NCI-H187 treated with DMSO at 0.1 percent for 48 hours (cell line): Measurements from ENCODE around the gene TRABD2A.

Source experiments
- DNase-seq: peaks from one replicate; lab custom pipeline; 2025; lab: John Stamatoyannopoulos, UW

The TRABD2A gene

DNA sequence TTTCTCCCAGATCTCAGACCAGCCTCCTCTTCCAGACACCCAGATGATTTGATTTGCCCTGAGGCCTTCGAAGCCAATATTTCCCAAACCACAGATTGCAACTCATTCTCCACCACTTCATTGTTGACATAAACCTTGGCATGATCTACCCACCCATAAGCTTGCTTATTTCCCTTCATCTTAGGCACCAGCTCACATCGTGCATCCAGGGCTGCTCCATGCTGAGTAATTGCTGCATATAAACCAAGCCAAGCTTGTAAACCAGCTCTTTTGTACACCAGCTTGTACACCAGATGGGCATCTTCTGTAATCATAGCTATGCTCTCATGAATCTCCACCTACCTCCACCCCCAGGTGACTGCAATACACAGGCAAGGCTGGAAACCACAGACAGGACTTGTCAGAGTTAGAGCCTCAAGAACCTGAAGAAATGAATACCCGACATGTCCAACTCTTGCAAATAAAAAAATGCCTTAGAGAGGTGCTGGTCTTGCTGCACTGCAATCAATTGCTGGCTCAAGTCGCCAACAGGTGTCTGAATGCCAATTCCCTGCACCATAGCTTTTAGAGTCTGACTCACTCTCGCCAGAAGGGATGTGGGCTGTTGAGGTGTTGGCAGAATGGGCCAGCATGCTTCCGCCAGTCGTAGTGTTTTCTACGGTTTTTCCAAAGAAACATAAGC is 31.5 kb downstream of the TRABD2A start:
- no peak for DNase-seq

DNA sequence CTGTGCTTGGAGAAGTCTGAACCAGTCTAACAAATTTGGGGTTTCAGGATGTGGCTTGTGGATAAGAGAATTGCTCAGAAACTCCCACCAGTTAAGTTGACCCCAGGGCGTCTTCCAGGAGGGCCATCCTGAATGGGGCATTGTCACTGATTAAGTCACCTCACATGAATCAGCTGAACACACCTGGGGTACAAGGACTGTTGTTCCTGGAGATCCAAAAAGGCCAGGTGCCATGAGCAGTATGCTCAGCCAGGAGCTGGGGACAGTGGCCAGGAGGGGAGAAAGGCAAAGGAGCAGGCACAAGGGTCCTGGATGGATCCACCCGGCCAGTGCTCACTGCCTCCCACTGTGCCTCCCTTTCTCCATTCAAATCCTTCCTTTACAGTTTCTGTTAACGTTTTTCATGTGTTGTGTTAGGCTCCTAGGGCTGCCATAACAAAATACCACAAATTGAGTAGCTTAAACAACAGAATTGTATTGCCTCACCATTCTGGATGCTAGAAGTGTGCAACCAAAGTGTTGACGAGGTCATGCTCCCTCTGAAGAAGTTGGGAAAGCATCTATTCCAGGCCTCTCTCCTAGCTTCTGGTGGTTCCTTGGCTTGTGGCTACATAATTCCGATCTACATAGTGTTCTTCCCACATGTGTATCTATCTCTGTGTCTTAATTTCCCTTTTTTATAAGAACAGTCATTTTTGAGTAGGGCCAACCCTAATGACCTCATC is 33.4 kb downstream of the TRABD2A start:
- no peak for DNase-seq

DNA sequence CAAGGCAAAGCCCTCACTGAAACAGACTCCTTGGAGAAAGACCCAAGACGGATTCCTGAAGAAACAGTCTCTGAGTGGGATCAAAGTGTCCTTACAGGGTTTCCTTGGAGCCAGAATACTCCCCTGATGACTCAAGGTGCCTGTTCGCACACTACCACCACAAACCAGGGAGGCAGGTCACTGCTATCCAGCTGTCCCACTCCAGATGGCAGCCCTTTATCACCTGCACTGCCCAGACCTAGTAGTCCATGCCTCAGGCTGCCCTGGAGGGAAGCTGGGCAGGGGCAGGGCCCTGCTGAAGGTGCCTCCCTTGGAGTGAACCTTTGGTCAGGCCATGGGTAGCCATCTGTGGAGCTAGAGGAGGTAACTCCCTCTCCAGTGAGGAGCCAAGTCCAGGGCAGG is 34.1 kb downstream of the TRABD2A start:
- no peak for DNase-seq

DNA sequence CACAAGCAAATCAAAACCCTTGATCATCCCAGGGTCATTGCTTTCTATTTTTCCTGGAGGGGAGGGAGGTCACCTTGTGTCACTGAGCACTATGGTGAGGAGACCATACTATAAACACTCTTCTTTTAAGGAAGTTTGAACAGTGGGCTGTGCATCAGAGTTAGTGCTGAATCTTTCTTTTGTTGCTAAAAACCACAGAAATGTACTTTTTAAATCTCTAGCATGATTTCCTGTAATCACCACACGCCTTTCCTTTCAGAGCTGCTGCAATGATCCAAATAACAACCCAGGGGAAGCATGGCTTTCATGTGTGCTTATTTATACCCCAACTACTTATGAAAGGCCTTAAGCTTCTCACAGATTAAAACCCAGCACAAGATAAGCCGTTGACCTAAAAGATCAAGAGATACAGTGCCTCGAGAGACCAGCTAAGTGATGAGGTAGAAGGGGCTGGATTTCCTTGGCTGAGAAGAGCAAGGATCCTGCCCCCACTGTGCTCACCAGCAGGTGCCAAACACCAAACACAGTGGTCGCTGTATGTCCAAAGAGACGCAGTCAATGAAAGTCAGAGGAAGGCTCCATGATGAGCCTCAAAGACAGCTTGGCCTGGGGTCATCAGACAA is 34.7 kb downstream of the TRABD2A start:
- no peak for DNase-seq

DNA sequence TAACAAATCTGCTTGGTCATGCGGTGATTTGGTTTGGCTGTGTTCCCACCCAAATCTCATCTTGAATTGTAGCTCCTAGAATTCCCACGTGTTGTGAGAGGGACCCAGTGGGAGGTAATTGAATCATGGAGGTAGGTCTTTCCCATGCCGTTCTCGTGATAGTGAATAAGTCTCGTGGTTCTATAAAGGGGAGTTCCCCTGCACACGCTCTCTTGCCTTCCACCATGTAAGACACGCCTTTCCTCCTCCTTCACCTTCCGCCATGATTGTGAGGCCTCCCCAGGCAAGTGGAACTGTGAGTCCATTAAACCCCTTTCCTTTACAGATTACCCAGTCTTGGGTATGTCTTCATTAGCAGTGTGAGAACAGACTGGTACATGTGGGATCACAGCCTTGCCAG is 36.7 kb downstream of the TRABD2A start:
- no peak for DNase-seq

DNA sequence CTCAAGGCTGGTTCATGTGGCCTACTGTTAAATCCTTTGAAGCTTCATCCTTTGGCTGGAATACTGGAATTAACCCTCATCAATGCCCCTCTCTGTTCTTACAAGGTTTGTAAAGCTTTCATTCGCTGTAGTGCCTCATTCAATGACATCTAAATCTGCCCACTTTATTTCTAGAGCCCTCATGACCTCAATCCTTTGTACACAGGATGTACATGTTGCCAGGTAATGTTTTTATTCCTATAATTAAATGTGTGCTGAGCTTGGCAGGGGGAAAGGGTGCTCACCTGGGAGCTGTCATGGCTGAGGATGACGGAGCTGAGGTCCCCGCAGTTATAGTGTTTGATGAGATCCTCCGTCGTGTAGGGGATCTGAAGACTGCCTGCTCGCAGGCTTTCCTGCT is 39.3 kb downstream of the TRABD2A start:
- DNase-seq = no peak

DNA sequence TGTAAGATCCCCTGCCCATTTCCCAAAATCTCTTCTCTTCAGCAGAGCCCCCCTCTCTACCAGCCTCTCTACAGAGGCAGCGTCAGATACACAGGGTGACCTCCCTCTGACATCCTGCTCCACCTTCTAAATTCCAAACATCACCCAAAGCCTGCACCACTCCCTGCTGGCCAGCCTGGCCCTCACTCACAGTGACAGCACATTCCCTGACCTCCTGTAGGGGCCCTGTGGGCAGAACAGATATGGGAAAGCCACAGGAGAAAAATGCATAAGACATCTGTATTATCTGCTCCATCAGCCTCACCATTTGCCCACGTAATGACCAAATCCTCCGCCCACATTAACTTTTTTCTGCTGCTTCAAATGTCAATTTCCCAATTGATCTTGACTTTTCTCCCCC is 40.6 kb downstream of the TRABD2A start:
- DNase-seq = no peak

DNA sequence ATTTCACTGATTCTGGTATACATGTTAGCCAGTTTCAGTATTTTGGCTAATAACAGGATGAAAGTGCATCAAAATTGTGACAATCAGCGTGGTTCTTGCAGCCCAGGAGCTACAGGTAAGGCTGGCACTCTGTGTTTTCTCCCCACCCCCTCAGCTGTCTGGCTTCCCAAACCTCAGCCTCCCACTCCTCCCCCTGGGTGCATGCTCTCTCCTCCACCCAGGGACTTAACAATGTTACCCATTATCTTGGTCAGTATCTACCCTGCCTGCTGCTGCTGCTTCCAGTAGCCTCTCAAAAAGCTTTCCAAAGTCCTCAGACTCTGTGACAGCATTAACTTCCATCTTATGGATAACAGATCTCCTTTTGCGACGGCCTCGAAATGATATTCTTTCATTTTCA is 41.0 kb downstream of the TRABD2A start:
- no peak for DNase-seq

DNA sequence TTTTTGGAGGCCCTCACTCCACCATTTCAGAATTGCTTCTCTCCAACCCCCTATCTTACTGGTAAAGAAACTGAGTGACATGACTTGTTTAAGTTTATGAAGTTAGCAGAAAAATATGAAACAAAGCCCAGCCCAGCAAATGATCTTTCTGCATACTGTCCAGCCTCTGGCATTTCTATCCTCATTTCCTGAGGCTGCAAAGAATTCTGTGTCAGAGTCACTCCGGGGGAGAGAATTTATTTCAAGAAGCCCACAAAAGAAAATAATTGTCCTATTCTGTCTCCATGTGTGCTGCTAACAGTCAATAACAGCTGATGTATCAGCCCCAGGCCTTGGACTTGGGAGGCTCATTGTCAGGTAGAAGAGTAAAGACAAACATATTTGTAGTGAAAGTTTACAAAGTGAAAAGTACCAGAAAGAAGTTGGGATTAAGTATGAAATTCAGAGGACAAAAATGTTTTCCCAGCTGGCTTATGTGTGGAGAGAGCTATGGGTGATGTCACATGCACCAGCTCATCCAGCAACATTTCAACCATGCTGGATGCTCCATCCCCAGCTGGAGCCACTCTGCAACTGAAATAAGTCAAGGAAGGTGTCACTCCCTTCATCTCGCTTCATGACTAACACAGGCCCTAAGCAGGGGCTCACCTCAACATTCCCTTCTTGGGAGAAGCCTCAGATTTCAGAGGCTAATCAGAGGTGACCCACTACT is 42.3 kb downstream of the TRABD2A start:
- no peak for DNase-seq

DNA sequence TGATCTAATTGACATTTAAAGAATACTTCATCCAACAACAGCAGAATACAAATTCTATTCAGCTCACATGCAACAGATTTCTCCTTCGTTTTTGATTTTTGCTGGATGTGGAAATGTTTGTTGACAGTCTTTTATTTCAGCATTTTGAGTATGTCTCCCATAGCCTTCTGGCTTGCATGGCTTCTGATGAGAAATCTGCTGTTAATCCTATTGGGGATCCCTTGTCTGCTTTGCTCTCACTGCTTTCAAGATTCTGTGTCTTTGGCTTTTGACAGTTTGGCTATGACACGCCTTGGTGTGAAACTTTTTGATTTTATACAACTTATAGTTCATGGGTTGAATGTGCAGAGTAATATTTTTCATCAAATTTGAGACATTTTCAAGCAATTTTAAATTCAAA is 44.7 kb downstream of the TRABD2A start:
- no peak for DNase-seq

DNA sequence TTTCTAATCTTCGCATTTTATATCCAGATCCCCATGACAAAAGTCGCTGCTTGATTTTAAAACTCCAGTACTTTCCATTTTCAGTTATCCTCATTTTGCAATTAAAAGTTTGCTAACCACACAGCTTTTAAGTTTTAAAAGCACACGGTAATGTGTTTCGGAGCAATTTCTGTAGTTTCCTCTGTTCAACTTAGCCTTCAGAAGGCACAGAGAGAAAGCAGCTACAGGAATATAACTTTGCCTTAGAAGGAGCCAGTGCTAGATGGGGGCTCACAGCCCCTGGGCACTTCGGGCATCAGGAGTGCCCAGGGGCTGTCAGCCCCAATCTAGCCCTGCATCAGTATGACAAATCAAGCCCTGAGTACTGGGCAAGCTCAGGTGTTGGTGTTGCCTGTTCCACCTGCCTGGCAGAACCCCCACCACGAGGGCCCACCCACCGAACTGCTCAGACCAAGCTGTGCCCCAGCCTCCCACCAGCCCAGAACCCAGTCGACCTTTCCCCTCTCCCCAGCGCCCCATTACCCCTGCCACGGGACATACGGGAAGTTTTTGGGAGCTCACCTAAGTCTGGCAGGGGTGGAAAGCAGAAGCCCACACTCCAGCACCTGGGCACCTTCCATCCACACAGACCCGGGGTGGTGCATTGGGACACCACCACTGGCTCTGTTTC is 47.3 kb downstream of the TRABD2A start:
- DNase-seq = no peak

DNA sequence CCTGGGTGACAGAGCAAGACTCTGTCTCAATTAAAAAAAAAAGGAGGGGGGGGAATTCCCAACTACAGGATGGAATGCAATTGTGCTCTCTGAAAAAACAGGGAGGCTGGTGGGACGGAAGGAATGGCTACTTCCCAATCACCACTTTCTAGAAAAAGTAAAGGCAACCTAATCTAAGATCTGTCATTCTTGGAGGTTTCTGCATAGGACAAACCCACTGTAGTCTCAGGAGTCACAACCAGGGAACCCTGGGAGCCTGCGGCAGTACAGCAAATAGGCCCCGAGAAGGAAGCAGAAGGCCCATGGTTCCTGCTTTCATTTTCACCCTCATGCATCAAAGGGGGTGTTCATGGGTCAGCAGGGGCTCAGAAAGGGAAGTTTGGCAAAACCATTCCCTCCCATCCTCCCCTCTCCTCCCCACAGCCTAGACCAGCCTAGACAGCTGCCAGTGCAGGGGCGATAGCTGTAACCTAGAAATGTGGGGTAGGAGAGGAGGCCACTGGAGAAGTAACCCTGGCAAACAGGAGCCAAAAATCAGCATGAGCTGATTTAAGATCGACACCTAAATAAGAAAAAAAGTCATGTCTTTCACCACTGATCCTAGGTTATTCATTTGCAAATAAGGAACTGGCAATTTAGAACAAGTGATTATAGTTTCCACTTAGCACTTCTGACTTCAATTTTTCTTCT is 48.0 kb downstream of the TRABD2A start:
- no peak for DNase-seq

DNA sequence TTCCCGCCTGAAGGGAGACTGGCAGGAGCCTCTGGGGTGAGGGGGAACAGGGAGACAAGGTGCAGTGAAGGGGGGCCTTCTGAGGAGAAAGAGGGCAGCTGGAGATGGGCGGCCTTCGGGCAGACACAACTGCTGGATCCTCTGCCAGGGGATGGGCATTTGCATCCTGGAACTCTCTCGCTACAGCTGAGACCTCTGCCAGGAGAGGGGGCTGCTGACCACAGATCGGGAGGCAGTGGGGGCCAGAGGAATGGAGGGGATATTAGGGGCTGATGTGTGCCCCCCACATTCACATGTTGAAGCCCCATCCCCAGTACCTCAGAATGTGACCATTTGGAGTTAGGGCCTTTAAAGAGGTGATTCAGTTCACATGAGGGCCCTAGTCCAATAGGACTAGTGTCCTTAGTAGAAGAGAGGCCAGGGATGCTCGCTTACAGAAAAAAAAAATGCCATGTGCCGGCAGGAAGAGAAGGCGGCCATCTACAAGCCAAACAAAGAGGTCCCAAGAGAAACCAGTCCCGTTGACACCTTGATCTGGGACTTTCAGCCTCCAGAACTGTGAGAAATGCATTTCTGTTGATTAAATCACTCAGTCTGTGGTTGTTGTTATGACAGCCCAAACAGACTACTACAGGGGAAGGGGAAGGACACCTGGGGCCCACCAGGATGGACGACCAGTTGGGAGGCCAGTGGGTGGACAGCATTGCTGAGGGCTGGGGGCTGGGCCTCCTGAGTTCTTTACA is 50.0 kb downstream of the TRABD2A start:
- DNase-seq = no peak

DNA sequence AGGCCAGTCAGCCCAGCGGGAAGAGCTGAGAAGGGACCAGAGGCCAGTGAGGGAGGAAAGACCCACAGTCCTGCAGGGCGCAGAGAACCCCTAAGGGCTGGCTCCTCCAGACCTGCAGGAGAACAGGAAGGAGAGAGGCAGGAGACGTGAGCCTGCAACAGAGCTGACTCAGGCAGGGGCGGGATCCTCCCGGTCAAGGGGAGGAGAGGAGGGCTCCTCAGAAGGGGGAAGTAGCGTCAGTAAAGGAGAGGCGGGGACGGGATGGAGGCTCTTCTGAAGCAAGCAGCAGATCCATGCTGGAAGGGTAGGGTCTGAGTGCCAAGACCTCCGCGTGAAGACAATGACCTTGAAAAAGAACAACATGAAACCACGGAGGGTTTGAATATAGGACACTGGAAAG is 50.8 kb downstream of the TRABD2A start:
- DNase-seq = no peak

DNA sequence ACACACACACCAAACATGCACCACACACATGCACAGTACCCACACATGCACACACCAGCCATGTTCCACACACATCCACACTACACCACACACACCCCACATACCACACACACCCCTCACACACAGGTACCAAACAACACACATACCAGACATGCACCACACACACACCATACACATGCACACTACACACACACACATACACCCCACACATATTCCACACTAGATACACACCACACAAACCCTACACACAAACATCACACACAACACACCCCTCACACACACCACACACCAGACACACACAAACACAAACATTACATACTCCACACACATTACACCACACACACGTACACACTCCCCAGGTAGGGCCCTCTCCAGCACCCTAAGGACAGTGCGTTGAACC is 51.2 kb downstream of the TRABD2A start:
- no peak for DNase-seq

DNA sequence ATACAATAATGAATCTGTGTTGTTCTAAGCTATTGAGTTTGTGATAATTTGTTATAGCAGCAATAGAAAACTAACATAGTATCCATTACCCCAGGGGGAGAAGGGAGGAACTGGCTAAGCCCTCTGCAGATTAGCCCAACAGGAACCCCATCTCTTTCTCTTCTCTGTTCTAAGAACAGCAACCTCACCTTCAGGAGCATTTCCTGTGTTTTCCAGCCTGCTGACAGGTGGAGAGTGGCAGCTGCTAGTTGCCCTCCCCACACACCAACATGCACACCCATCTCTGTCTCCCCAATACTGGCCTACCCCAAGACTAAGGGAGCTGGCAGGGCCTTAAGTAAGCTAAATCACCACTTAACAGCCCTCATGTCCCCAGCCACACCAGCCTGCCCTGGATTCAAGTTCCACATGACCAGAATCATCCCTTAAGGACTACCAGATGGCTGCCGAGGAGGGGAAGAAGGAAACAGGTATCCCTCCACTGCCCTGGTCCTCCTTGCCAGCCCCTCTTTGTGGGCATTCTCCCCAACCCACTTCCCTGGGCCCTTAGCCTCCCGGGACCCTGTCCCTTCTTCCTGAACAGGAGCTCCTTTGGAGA is 52.8 kb downstream of the TRABD2A start:
- DNase-seq = no peak

DNA sequence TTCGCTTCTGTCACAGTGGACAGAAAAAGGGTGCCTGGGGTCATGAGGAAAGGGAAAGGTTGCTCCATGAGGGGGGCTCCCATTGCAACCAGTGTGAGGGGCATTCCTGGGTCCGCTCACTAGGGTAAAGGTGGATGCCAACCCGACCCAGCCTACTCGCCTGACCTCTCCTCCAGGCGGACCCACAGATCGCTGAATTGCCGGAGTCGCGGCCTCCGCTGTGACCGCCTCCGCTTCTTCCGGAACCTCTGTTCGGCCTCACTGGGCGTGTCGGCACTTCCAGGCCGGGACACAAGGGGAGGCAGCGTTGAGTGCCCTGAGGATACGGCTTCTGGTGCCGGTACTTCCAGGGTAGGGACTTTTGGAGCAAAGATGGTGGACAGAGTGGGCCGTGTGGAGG is 57.1 kb downstream of the TRABD2A start:
- no peak for DNase-seq

DNA sequence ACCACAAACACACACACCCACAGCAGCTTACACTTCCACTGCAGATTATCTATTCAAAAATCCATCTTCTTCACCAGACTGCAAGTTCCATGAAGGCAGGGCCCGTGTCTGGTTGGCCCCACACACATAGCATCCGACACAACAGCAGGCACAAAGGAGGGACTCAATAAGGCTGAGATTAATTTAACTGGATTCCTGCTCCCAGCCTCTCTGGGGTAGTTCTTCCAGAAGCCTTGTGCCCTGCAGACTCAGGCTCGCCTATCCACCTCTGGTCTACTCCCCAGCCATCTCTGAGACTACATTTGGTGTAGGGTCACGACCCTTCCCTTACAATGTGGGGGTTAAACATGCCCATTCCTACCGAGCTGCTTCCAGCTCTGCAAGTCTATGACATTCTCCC is 57.7 kb downstream of the TRABD2A start:
- DNase-seq = no peak

DNA sequence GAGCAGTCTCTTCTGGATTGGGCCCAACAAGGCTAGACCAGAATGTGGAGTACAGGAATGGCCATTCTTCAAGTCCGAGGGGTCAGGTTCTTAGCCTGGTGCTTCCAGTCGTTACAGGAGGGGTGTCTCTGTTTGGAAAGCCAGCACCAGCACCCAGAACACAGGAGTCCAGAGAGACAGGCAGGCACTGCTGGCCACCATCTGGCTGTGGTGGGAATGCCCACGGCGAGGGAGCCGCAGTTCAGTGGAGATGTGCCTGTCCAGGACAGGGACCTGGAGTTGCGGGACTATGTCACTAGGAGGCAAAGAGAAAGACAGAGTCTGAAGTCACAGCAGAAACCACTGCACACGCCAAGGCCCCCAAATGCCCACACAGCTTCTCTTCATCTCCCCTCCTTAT is 59.1 kb downstream of the TRABD2A start:
- no peak for DNase-seq

DNA sequence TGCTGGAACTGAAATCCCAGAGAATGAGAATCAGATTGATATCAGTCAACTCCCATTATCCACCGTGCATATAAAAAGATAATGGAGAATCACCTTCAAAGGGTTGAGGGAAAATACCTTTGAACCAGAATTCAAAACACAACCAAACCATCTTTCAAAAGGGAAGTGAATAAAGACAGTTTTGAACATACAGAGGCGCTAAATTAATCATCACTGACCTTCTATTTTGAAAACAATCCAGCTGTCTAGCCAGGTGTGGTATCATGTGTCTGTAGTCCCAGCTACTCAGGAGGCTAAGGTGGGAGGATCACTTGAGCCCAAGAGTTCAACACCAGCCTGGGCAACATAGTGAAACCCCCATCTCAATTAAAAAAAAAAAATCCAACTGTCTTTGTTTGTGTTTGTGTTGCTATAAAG is 63.6 kb downstream of the TRABD2A start:
- DNase-seq = no peak
